Psoas muscle (tissue), 8 donors: ENCODE data around the gene COL15A1. TPM values are rescaled to one million over a fixed set of nuclear protein-coding genes. Genes with fewer than 3 reads are reported as not detected.
A peak's percentile ranks its signal among the peaks of the same experiment; 100 is the strongest.

Source experiments
- ATAC-seq, 4 donors: fragments of 200-7000 bp; cut with Tn5 transposase; one replicate each; pipeline ENCODE4 v1.9.1; 2020; ENCODE audit warnings: moderate library complexity in 3 of 4, mild to moderate bottlenecking in 2 of 4
- DNase-seq, 2 donors: peaks; one replicate each; pipeline ENCODE4 v3.0.0-alpha.2; 2020
- H3K27ac ChIP-seq: fragments of 200-600 bp; one replicate; pipeline ENCODE4 v1.8.0; 2022
- H3K27me3 ChIP-seq, 3 donors: fragments of 200-600 bp in 1 of 3; one replicate each; pipeline versions ENCODE4 v1.6.1 to v1.8.0; 2013 to 2022; ENCODE audit warnings: low read length in 2 of 3, mild to moderate bottlenecking in 2 of 3, moderate library complexity in 1 of 3; ENCODE audit not compliant: insufficient read depth in 3 of 3
- H3K36me3 ChIP-seq, 2 donors: fragments of 200-600 bp in 1 of 2; one replicate each; pipeline versions ENCODE4 v1.6.1 to v1.8.0; 2013 to 2022; ENCODE audit warnings: low read depth in 1 of 2, mild to moderate bottlenecking in 1 of 2, moderate library complexity in 1 of 2; ENCODE audit not compliant: insufficient read depth in 1 of 2
- H3K4me1 ChIP-seq: fragments of 200-600 bp; one replicate; pipeline ENCODE4 v1.8.0; 2022
- H3K4me3 ChIP-seq: fragments of 200-600 bp; one replicate; pipeline ENCODE4 v1.8.0; 2022; ENCODE audit warnings: mild to moderate bottlenecking
- H3K9me3 ChIP-seq: fragments of 200-600 bp; one replicate; pipeline ENCODE4 v1.8.0; 2022
- whole genome bisulfite sequencing, 3 donors: extraction: QIAGEN DNeasy Blood & Tissue Kit; methylation state at CpG; one replicate each; pipeline versions ENCODE4 v1.1.6 to v1.1.7; 2013; 5-methylcytosine and 5-hydroxymethylcytosine counted together
- intact Hi-C, 2 donors: fragments of 100-400 bp; cut with DNase I; formaldehyde crosslinking; loops; one replicate each; pipeline versions ENCODE4 v1.11.0 to v1.14.2; 2022
- polyA plus RNA-seq, 3 donors: library from polyadenylated mRNA; stranded (reverse); fragments of 200-250 nt; gene quantifications; one replicate each; pipeline ENCODE4 v1.2.3, GENCODE V29; 2013
- total RNA-seq, 4 donors: library from RNA; stranded (reverse); fragmentation: NEBNext Ultra II Directional in 2 of 4; extraction: Animal tissue kit (Norgen Biotek cat#: 25700) in 2 of 4; gene quantifications; one replicate each; pipeline versions ENCODE4 v1.2.1 to v1.2.4, GENCODE V29; 2021 to 2023
- TF ChIP-seq, protein P1 (sequence below): fragments of 200-600 bp; IDR thresholded peaks from one replicate; pipeline ENCODE4 v1.8.0; 2022; ENCODE audit warnings: antibody characterized with exemption
- donor health status: healthy with polysubstance abuse.
- donor health status: DM: no; HTN: no; CAD: no; lungs with moderate emphysema.
- donor health status: Bipolar disorder and iron deficiency.
- donor health status: healthy.
- donor health status: DM: yes; HTN: yes; CAD: no.
- donor health status: DM: no; HTN: no; CAD: no.
- donor health status: DM: no; HTN: no; CAD: no.
- donor health status: DM: yes; HTN: yes; CAD: no.

The COL15A1 gene
- total and polyA plus RNA-seq, 7 donors: 2.9 to 34.7 (median 7.5) TPM

DNA sequence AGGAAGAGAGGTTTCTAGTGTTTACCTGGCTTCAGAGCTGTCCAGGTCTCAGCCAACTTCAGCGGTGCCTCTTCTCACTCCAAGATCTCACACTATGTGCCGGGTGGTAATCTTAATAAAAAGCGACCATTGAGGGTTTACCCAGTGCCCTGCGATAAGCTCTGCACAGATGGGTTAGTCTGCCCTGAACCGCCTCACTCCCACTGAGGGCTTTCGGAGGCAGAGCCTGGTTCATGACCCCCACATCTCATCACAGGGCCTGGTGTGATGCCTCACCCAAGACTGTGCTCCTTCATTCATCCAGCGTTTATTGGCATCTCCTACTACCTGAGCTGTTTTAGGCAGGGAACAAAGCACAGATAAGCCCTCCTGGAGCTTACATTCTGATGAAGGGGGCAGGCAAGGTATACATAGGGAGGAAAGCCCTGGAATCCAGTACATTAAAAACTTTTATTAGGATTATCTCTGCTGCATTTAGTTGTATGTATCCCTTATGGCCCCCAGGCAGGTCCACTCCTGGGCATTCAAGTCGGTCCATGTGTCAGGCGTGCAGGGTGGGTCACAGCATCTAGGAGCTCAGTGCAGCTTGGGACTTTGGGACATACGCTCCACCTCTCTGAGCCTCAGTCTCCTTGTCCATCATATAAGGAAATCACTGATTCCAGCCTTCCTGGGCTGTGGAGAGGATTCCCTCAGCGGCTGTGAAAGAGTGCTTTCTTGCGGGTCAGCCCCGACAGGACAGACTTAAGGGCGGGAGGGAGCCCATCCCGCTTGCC lies 613 bp upstream of the COL15A1 start:
- WGBS, 3 donors: 26 to 43% (median 30%) methylated on average over 14 to 15 of the region's 15 CpGs
- H3K27ac ChIP-seq: peak overlapping the region; percentile 49

DNA sequence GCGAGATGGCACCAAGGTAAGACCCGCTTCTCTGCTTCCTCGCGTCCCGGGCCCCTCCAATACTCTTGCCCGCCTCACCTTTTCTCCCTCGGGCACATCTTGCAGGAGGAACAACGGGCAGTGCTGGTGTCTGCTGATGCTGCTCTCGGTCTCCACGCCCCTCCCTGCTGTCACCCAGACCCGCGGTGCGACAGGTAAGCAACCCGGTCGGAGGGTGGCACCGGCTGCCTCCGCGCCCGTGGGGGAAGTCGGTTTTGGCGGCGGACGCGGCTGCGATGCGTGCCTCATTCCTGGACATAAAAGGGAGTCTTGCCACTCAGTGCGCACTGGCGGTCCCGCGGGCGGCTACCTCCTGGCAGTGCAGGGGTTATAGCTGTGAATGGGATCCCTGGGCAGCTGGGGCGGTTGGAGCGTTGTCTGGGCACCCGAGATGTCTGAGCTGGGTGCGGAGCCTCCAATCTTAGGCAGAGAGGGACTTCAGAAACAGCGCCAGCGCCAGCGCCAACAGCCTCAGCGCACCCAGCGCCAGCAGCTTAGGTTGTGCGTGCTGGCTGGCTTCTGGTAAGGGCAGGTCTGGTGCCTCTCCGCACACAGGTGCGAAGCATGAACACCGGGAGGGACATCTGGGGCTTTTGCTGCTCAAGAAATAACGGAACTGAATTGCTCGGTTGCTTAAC lies 488 bp downstream of the COL15A1 start:
- intact Hi-C loops: no loop called here
- DNase-seq (no peak), ATAC-seq (peak; percentile 19 to 49 (median 34))
- Histone ChIP-seq H3K4me1 (no peaks in the 10 kb centered on the region), H3K27ac (peak overlapping the region; percentile 49), H3K9me3 (no peaks in the 10 kb centered on the region), H3K36me3 (no peaks in the 10 kb centered on the region), H3K4me3 (peak overlapping the region; percentile 72), H3K27me3 (peaks cover 0 to 62% (median 7%) of the 10 kb centered on the region in 3 donors)
- TF ChIP-seq, protein P1, sequence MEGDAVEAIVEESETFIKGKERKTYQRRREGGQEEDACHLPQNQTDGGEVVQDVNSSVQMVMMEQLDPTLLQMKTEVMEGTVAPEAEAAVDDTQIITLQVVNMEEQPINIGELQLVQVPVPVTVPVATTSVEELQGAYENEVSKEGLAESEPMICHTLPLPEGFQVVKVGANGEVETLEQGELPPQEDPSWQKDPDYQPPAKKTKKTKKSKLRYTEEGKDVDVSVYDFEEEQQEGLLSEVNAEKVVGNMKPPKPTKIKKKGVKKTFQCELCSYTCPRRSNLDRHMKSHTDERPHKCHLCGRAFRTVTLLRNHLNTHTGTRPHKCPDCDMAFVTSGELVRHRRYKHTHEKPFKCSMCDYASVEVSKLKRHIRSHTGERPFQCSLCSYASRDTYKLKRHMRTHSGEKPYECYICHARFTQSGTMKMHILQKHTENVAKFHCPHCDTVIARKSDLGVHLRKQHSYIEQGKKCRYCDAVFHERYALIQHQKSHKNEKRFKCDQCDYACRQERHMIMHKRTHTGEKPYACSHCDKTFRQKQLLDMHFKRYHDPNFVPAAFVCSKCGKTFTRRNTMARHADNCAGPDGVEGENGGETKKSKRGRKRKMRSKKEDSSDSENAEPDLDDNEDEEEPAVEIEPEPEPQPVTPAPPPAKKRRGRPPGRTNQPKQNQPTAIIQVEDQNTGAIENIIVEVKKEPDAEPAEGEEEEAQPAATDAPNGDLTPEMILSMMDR: no peak
- 0 to 3% (median 1%) methylated on average over 46 of the region's 46 CpGs for WGBS, 3 donors

More for the DNA sequence above, 613 bp upstream of the COL15A1 start:
- DNase-seq: no peak
- Histone ChIP-seq H3K27me3 (peaks cover 0 to 62% (median 10%) of the 10 kb centered on the region in 3 donors), H3K9me3 (no peaks in the 10 kb centered on the region), H3K36me3 (no peaks in the 10 kb centered on the region), H3K4me3 (peak overlapping the region; percentile 72), H3K4me1 (no peaks in the 10 kb centered on the region)
- TF ChIP-seq, protein P1: no peak
- peak in 3 of 4 donors; percentile 7 to 30 (median 17) for ATAC-seq
- intact Hi-C loops: no loop called here

DNA sequence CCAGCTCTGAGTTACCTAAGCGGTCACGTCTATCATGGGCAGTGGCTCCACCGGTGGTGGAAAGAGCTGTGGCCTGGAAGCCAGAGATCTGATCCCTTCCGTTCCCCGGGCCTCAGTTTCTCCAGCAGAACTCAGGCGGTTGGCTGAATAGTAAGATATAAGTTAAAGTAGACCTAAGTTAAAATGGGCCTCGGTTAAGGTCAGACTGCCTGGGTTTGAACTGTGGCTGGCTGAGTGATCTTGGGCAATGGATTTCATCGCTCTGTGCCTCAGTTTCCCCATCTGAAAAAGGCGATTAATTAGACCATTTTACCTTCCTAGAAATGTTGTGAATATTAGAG lies 997 bp downstream of the COL15A1 start:
- peak overlapping the region; percentile 49 for H3K27ac ChIP-seq
- no peaks in the 10 kb centered on the region for H3K4me1 ChIP-seq
- WGBS, 3 donors: 11 to 15% (median 13%) methylated on average over 9 of the region's 9 CpGs
- H3K4me3 ChIP-seq: peak overlapping the region; percentile 72
- H3K9me3 ChIP-seq: no peaks in the 10 kb centered on the region
- ATAC-seq: peak in 3 of 4 donors; percentile 23 to 47 (median 26)
- H3K36me3 ChIP-seq: no peaks in the 10 kb centered on the region
- no peak for DNase-seq
- TF ChIP-seq, protein P1: no peak
- intact Hi-C loops: no loop called here
- peaks cover 0 to 62% (median 7%) of the 10 kb centered on the region in 3 donors for H3K27me3 ChIP-seq

DNA sequence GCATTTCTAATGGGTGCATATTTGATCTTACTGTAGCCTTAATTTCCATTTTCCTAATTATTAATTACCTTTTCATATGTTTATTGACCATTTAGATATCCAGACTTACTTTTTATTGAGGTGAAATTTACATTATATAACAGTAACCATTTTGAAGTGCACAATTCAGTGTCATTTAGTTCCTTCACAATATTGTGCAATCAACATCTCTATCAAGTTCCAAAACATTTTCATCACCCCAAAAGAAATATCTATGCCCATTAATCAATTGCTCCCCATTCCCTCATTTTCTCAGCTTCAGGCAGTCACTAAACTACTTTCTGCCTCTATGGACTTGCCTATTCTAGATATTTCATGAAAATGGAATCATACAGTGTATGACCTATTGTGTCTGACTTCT lies 5.9 kb downstream of the COL15A1 start:
- H3K27me3 ChIP-seq: peaks cover 0 to 34% (median 3%) of the 10 kb centered on the region in 3 donors
- H3K4me3 ChIP-seq: no peak overlapping the region
- no peak for DNase-seq
- TF ChIP-seq, protein P1: no peak
- H3K36me3 ChIP-seq: no peaks in the 10 kb centered on the region
- intact Hi-C loops: no loop called here
- no peaks in the 10 kb centered on the region for H3K4me1 ChIP-seq
- ATAC-seq: no peak
- no peaks in the 10 kb centered on the region for H3K9me3 ChIP-seq
- H3K27ac ChIP-seq: no peak overlapping the region
